Activated CD4-positive, alpha-beta T cell treated with anti-CD3 and anti-CD28 coated beads for 36 hours (primary cell): Measurements from ENCODE around the gene PTCD3. TPM values are rescaled to one million over a fixed set of nuclear protein-coding genes. Genes with fewer than 3 reads are reported as not detected.
A peak's percentile ranks its signal among the peaks of the same experiment; 100 is the strongest.

Experiments used
- ATAC-seq: fragments of 200-7000 bp; cut with Tn5 transposase; one replicate; pipeline ENCODE4 v1.10.0; 2021; ENCODE audit warnings: mild to moderate bottlenecking, moderate library complexity
- CTCF ChIA-PET: fragments of 350-600 bp; sonication (Branson Sonifier 250); formaldehyde crosslinking; loops from one replicate; lab custom pipeline; 2021; ENCODE audit warnings: antibody characterized with exemption; lab: Charles Lee
- POLR2A ChIA-PET: fragments of 350-600 bp; sonication (Branson Sonifier 250); formaldehyde crosslinking; loops from one replicate; lab custom pipeline; 2021; ENCODE audit warnings: antibody characterized with exemption, inconsistent platforms; lab: Charles Lee
- DNase-seq: peaks from one replicate; pipeline ENCODE4 v3.0.0-alpha.2; 2020
- H3K27ac Mint-ChIP-seq: one replicate; pipeline ENCODE4 v1.8.0; 2021; ENCODE audit warnings: mixed read lengths
- H3K27me3 Mint-ChIP-seq: one replicate; pipeline ENCODE4 v1.8.0; 2021; ENCODE audit warnings: mixed read lengths
- H3K36me3 Mint-ChIP-seq: one replicate; pipeline ENCODE4 v1.8.0; 2021; ENCODE audit warnings: low read depth, mixed read lengths
- H3K4me1 Mint-ChIP-seq: one replicate; pipeline ENCODE4 v1.8.0; 2021; ENCODE audit warnings: mixed read lengths
- H3K4me3 Mint-ChIP-seq: one replicate; pipeline ENCODE4 v1.8.0; 2021; ENCODE audit warnings: mild to moderate bottlenecking, moderate library complexity, mixed read lengths
- H3K9me3 Mint-ChIP-seq: one replicate; pipeline ENCODE4 v1.8.0; 2021; ENCODE audit warnings: low read depth, mixed read lengths
- intact Hi-C, 2 experiments: fragments of 100-400 bp; cut with DNase I in 1 of 2; cut with micrococcal nuclease in 1 of 2; formaldehyde crosslinking; loops; one replicate each; pipeline versions ENCODE4 v1.14.2 to v1.15.1; 2022 to 2024; cut with DNase I, micrococcal nuclease
- total RNA-seq, 2 experiments: library from RNA; stranded (reverse); gene quantifications; one replicate each; pipeline ENCODE4 v1.2.3, GENCODE V29; 2021

PTCD3 gene
- total RNA-seq, 2 experiments from 2014 or later: 200 to 245 TPM

- no peak overlapping the region for H3K27ac Mint-ChIP-seq
- no peak for DNase-seq
- intact Hi-C loops: loop anchor here in 1 of 2 experiments (10.0 kb wide), 1 partner anchor 345 kb away; no protein-coding TSS in a partner anchor
- POLR2A ChIA-PET: no interaction called here
- no peak overlapping the region for H3K4me3 Mint-ChIP-seq
- no peaks in the 10 kb centered on the region for H3K9me3 Mint-ChIP-seq
- peaks cover 24% of the 10 kb centered on the region for H3K4me1 Mint-ChIP-seq
- CTCF ChIA-PET: no interaction called here
- no peak for ATAC-seq
- H3K27me3 Mint-ChIP-seq: no peaks in the 10 kb centered on the region
- peaks cover 64% of the 10 kb centered on the region for H3K36me3 Mint-ChIP-seq
These were observed 36.2 kb upstream of the PTCD3 start for GRCh38 chr2:86069783-86070339.

- no peaks in the 10 kb centered on the region for H3K27me3 Mint-ChIP-seq
- intact Hi-C loops: loop anchor here in 1 of 2 experiments (10.0 kb wide), 1 partner anchor 346 kb away; no protein-coding TSS in a partner anchor
- H3K4me1 Mint-ChIP-seq: peaks cover 24% of the 10 kb centered on the region
- no peaks in the 10 kb centered on the region for H3K9me3 Mint-ChIP-seq
- no peak for ATAC-seq
- H3K36me3 Mint-ChIP-seq: peaks cover 54% of the 10 kb centered on the region
- ChIA-PET POLR2A (no interaction called here), CTCF (no interaction called here)
- no peak overlapping the region for H3K27ac Mint-ChIP-seq
- no peak overlapping the region for H3K4me3 Mint-ChIP-seq
- no peak for DNase-seq
These were observed 35.2 kb upstream of the PTCD3 start for GRCh38 chr2:86070868-86071267.

GRCh38 chr2:86072271-86072858, 33.7 kb upstream of the PTCD3 start:
- ChIA-PET POLR2A (interaction anchor here (0.6 kb wide), 1 partner anchor 126 kb away, joined by 3 read pairs; no protein-coding TSS in a partner anchor), CTCF (no interaction called here)
- no peak for DNase-seq
- Mint-ChIP-seq H3K4me3 (no peak overlapping the region), H3K9me3 (no peaks in the 10 kb centered on the region), H3K4me1 (peaks cover 19% of the 10 kb centered on the region), H3K27ac (no peak overlapping the region), H3K36me3 (peaks cover 59% of the 10 kb centered on the region), H3K27me3 (no peaks in the 10 kb centered on the region)
- intact Hi-C loops: loop anchor here in 1 of 2 experiments (10.0 kb wide), 1 partner anchor 348 kb away; no protein-coding TSS in a partner anchor
- no peak for ATAC-seq

GRCh38 chr2:86073225-86073624, 32.8 kb upstream of the PTCD3 start:
- intact Hi-C loops: loop anchor here in 1 of 2 experiments (10.0 kb wide), 1 partner anchor 348 kb away; no protein-coding TSS in a partner anchor
- Mint-ChIP-seq H3K4me1 (peaks cover 13% of the 10 kb centered on the region), H3K27ac (no peak overlapping the region), H3K27me3 (no peaks in the 10 kb centered on the region), H3K9me3 (no peaks in the 10 kb centered on the region), H3K36me3 (peaks cover 62% of the 10 kb centered on the region), H3K4me3 (no peak overlapping the region)
- ATAC-seq (no peak), DNase-seq (no peak)
- ChIA-PET POLR2A (interaction anchor here (0.6 kb wide), 1 partner anchor 127 kb away, joined by 3 read pairs; no protein-coding TSS in a partner anchor), CTCF (interaction anchor here (0.6 kb wide), 2 partner anchors 45 to 263 kb away, joined by 3 to 4 read pairs; no protein-coding TSS in a partner anchor)

- CTCF ChIA-PET: no interaction called here
- ATAC-seq (no peak), DNase-seq (no peak)
- intact Hi-C loops: loop anchor here in 1 of 2 experiments (10.0 kb wide), 1 partner anchor 349 kb away; no protein-coding TSS in a partner anchor
- Mint-ChIP-seq H3K4me3 (no peak overlapping the region), H3K4me1 (peaks cover 6% of the 10 kb centered on the region), H3K9me3 (no peaks in the 10 kb centered on the region), H3K27ac (no peak overlapping the region), H3K27me3 (no peaks in the 10 kb centered on the region), H3K36me3 (peaks cover 62% of the 10 kb centered on the region)
- POLR2A ChIA-PET: no interaction called here
These were observed 31.8 kb upstream of the PTCD3 start for GRCh38 chr2:86074256-86074655.

- no peaks in the 10 kb centered on the region for H3K9me3 Mint-ChIP-seq
- DNase-seq (no peak), ATAC-seq (no peak)
- H3K36me3 Mint-ChIP-seq: peaks cover 60% of the 10 kb centered on the region
- H3K4me3 Mint-ChIP-seq: no peak overlapping the region
- POLR2A ChIA-PET: interaction anchor here (0.6 kb wide), 1 partner anchor 22 kb away, joined by 5 read pairs; no protein-coding TSS in a partner anchor
- H3K27ac Mint-ChIP-seq: no peak overlapping the region
- CTCF ChIA-PET: interaction anchor here (0.7 kb wide), 1 partner anchor 188 kb away, joined by 3 read pairs; no protein-coding TSS in a partner anchor
- peaks cover 6% of the 10 kb centered on the region for H3K4me1 Mint-ChIP-seq
- no peaks in the 10 kb centered on the region for H3K27me3 Mint-ChIP-seq
- intact Hi-C loops: loop anchor here in 1 of 2 experiments (10.0 kb wide), 1 partner anchor 350 kb away; no protein-coding TSS in a partner anchor
These were observed 31.2 kb upstream of the PTCD3 start for GRCh38 chr2:86074811-86075210.

GRCh38 chr2:86075886-86076285, 30.1 kb upstream of the PTCD3 start:
- no peak overlapping the region for H3K4me3 Mint-ChIP-seq
- intact Hi-C loops: loop anchor here in 1 of 2 experiments (10.0 kb wide), 1 partner anchor 351 kb away; no protein-coding TSS in a partner anchor
- no peak overlapping the region for H3K27ac Mint-ChIP-seq
- DNase-seq (no peak), ATAC-seq (no peak)
- H3K36me3 Mint-ChIP-seq: peaks cover 60% of the 10 kb centered on the region
- peaks cover 17% of the 10 kb centered on the region for H3K4me1 Mint-ChIP-seq
- ChIA-PET POLR2A (no interaction called here), CTCF (interaction anchor here (0.5 to 0.6 kb wide), 2 partner anchors 119 to 405 kb away, joined by 3 read pairs; no protein-coding TSS in a partner anchor)
- no peaks in the 10 kb centered on the region for H3K9me3 Mint-ChIP-seq
- H3K27me3 Mint-ChIP-seq: no peaks in the 10 kb centered on the region

- intact Hi-C loops: loop anchor here in 1 of 2 experiments (2.0 to 10.0 kb wide), 2 partner anchors 190 to 354 kb away; partner anchors contain the start of gene ST3GAL5
- Mint-ChIP-seq H3K9me3 (no peaks in the 10 kb centered on the region), H3K27me3 (no peaks in the 10 kb centered on the region), H3K4me1 (peaks cover 17% of the 10 kb centered on the region), H3K27ac (no peak overlapping the region), H3K36me3 (peaks cover 49% of the 10 kb centered on the region), H3K4me3 (no peak overlapping the region)
- DNase-seq (peak; percentile 25), ATAC-seq (peak; percentile 34)
- CTCF ChIA-PET: interaction anchor here (0.5 to 3.8 kb wide), 22 partner anchors 9 to 665 kb away, joined by 3 to 73 read pairs (median 3); partner anchors contain the start of genes POLR1A, PTCD3 and ST3GAL5
- POLR2A ChIA-PET: interaction anchor here (0.6 kb wide), 1 partner anchor 18 kb away, joined by 3 read pairs; no protein-coding TSS in a partner anchor
These were observed 27.1 kb upstream of the PTCD3 start for GRCh38 chr2:86078774-86079545.

- Mint-ChIP-seq H3K27me3 (no peaks in the 10 kb centered on the region), H3K27ac (peak overlapping the region; percentile 35), H3K4me3 (no peak overlapping the region), H3K4me1 (peaks cover 17% of the 10 kb centered on the region), H3K9me3 (no peaks in the 10 kb centered on the region), H3K36me3 (peaks cover 49% of the 10 kb centered on the region)
- ChIA-PET CTCF (interaction anchor here (0.6 to 3.8 kb wide), 33 partner anchors 9 to 486 kb away, joined by 3 to 73 read pairs (median 4); no protein-coding TSS in a partner anchor), POLR2A (interaction anchor here (0.5 to 1.0 kb wide), 3 partner anchors 192 to 253 kb away, joined by 3 to 5 read pairs (median 5); no protein-coding TSS in a partner anchor)
- DNase-seq (peak; percentile 91), ATAC-seq (peak; percentile 88)
- intact Hi-C loops: loop anchor here (1.0 to 10.0 kb wide), 4 partner anchors 191 to 355 kb away; partner anchors contain the start of gene ST3GAL5 (in 2 of the 2)
These were observed 25.8 kb upstream of the PTCD3 start for GRCh38 chr2:86079981-86080911.

GRCh38 chr2:86081724-86082123, 24.3 kb upstream of the PTCD3 start:
- ATAC-seq (no peak), DNase-seq (no peak)
- intact Hi-C loops: loop anchor here in 1 of 2 experiments (2.0 to 5.0 kb wide), 2 partner anchors 193 to 354 kb away; partner anchors contain the start of gene ST3GAL5
- CTCF ChIA-PET: interaction anchor here (0.6 to 1.5 kb wide), 5 partner anchors 183 to 873 kb away, joined by 3 to 7 read pairs (median 3); no protein-coding TSS in a partner anchor
- no peak overlapping the region for H3K4me3 Mint-ChIP-seq
- no peak overlapping the region for H3K27ac Mint-ChIP-seq
- peaks cover 48% of the 10 kb centered on the region for H3K36me3 Mint-ChIP-seq
- H3K27me3 Mint-ChIP-seq: no peaks in the 10 kb centered on the region
- POLR2A ChIA-PET: no interaction called here
- peaks cover 17% of the 10 kb centered on the region for H3K4me1 Mint-ChIP-seq
- H3K9me3 Mint-ChIP-seq: no peaks in the 10 kb centered on the region
